Stimulated activated naive B cell treated with anti-CD40 and anti-IgM and Interleukin-4, amounts not matched to agents 10 μg/mL and 1 μg/mL and 100 μg/mL, for 72 hours (primary cell): Measurements from ENCODE around the gene CYSRT1.

ENCODE experiments used
- ATAC-seq, 2 donors: fragments of 150-1000 bp; cut with Tn5 transposase; replicated peaks; 2 replicates each; pipeline ENCODE4 v1.10.0; 2021; ENCODE audit warnings: moderate library complexity in 1 of 2
- DNase-seq: peaks from one replicate; pipeline ENCODE4 v3.0.0; 2021
- H3K27ac Mint-ChIP-seq: one replicate; pipeline ENCODE4 v1.8.0; 2022; ENCODE audit warnings: mild to moderate bottlenecking, mixed read lengths
- H3K27me3 Mint-ChIP-seq, 2 donors: one replicate each; pipeline ENCODE4 v1.8.0; 2022; ENCODE audit warnings: mixed read lengths in 2 of 2
- H3K36me3 Mint-ChIP-seq, 2 donors: one replicate each; pipeline ENCODE4 v1.8.0; 2022; ENCODE audit warnings: mixed read lengths in 2 of 2, mild to moderate bottlenecking in 1 of 2
- H3K4me1 Mint-ChIP-seq, 2 donors: one replicate each; pipeline ENCODE4 v1.8.0; 2022; ENCODE audit warnings: mixed read lengths in 2 of 2, mild to moderate bottlenecking in 1 of 2
- H3K4me3 Mint-ChIP-seq, 2 donors: one replicate each; pipeline ENCODE4 v1.8.0; 2022; ENCODE audit warnings: mild to moderate bottlenecking in 2 of 2, mixed read lengths in 2 of 2, moderate library complexity in 1 of 2
- H3K9me3 Mint-ChIP-seq, 2 donors: one replicate each; pipeline ENCODE4 v1.8.0; 2022; ENCODE audit warnings: mixed read lengths in 2 of 2, mild to moderate bottlenecking in 1 of 2

CYSRT1 gene, protein sequence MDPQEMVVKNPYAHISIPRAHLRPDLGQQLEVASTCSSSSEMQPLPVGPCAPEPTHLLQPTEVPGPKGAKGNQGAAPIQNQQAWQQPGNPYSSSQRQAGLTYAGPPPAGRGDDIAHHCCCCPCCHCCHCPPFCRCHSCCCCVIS

DNA sequence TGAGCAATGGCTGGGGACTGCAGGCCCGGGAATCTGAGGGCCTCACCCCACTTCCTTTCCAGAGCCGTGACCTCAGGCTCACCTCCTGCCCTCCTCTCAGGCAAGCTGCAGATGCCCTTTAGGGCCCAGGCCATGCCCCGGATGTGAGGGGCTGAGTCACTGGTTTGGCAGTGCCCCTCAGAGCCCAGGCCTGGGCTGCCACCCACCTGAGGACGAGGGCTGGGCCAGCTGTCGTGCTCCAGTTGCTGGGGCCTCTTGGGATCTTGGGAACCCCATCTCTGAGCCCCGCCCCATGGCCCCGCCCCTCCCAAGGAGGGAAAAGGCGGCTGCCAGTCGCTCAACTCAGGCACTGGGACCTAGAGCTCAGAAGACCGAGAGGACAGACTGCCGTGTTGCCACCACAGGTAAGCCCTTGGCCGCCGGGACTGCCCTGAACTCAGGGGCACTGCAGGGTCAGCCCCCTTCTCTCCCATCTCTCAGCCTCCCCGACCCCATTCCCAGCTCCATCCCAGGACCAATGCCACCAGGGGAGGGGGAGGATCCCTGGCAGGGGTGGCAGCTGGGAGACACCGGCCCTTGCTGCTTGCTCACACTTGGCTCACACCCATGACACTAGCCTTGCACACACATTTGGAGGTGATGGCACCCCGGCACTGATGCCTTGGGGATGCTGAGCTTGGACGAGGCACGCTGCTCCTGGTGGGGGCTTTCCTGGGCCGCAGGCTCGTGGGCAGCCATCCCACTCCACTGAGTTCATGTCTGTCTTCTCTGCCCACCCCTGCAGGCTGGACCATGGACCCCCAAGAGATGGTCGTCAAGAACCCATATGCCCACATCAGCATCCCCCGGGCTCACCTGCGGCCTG lies at the start of gene CYSRT1:
CYSRT1 (plus strand) TSS at position 345 of the 865 bp plus-strand sequence; CDS start at position 793, 448 bp downstream.
- no peaks in the 10 kb centered on the region for H3K36me3 Mint-ChIP-seq
- no peaks in the 10 kb centered on the region for H3K9me3 Mint-ChIP-seq
- peak within 1 kb of the TSS; percentile 83 to 92 for H3K4me3 Mint-ChIP-seq
- ATAC-seq = no peak
- peaks cover 14 to 30% of the 10 kb centered on the region in 2 donors for H3K4me1 Mint-ChIP-seq
- H3K27ac Mint-ChIP-seq = peak within 1 kb of the TSS; percentile 91
- peaks cover 12 to 18% of the 10 kb centered on the region in 2 donors for H3K27me3 Mint-ChIP-seq
- DNase-seq = no peak

GRCh38 chr9:137175345-137175961 lies 49.5 kb upstream of the CYSRT1 start:
- H3K27ac Mint-ChIP-seq = no peak overlapping the region
- ATAC-seq (no peak), DNase-seq (no peak)
- no peaks in the 10 kb centered on the region for H3K9me3 Mint-ChIP-seq
- H3K27me3 Mint-ChIP-seq = peaks cover 11 to 13% of the 10 kb centered on the region in 2 donors
- H3K4me3 Mint-ChIP-seq = no peak overlapping the region
- H3K36me3 Mint-ChIP-seq = peaks cover 19 to 23% of the 10 kb centered on the region in 2 donors
- H3K4me1 Mint-ChIP-seq = peaks cover 7 to 18% of the 10 kb centered on the region in 2 donors

DNA sequence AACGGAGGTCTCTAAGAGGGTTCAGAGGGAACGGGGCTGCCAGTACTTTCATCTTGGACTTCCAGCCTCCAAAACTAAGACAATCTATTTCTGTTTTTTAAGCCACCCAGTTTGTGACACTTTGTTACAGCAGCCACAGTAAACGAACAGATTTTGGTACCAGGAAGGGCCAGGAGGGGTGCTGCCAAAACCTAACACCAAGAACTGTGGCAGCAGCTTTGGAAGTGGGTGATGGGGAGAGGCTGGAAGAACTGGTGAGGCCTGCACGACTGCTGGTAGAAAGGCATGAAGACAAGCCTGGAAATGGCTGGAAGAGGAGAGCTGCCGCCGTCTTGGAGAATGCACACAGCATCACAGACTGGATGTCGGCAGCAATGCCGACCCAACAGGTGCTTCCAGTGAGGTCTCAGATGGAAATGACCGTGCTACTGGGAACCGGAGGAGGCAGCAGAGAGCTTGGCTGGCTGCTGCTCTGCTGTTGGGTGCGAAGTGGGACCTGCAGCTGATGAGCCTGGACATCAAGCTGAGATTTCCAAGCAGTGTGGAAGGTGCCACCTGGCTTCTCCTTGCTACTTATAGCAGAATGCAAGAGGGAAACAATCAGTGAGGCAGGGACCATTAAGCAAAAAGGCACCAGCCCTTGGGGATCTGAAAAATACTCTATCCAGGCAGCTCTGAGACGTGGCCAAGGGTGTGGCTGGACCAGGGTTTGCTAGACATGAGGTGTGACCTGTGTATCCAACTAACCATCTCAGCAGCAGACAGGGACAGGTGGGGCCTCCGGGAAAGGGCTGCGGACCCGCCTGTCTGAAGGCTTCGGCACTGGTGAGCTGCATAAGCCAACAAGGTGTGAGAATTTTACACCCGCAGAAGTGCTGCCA lies 48.4 kb upstream of the CYSRT1 start:
- DNase-seq (no peak), ATAC-seq (peak; percentile 61 to 72)
- peak overlapping the region; percentile 71 for H3K27ac Mint-ChIP-seq
- H3K4me1 Mint-ChIP-seq = peaks cover 5 to 11% of the 10 kb centered on the region in 2 donors
- no peak overlapping the region for H3K4me3 Mint-ChIP-seq
- H3K9me3 Mint-ChIP-seq = no peaks in the 10 kb centered on the region
- H3K36me3 Mint-ChIP-seq = peaks cover 19 to 29% of the 10 kb centered on the region in 2 donors
- peaks cover 2 to 7% of the 10 kb centered on the region in 2 donors for H3K27me3 Mint-ChIP-seq

- H3K4me1 Mint-ChIP-seq = peaks cover 2 to 6% of the 10 kb centered on the region in 2 donors
- H3K27ac Mint-ChIP-seq = no peak overlapping the region
- peaks cover 26 to 41% of the 10 kb centered on the region in 2 donors for H3K36me3 Mint-ChIP-seq
- DNase-seq (no peak), ATAC-seq (no peak)
- peaks cover 0 to 1% of the 10 kb centered on the region in 2 donors for H3K27me3 Mint-ChIP-seq
- H3K4me3 Mint-ChIP-seq = no peak overlapping the region
- no peaks in the 10 kb centered on the region for H3K9me3 Mint-ChIP-seq
Observed at GRCh38 chr9:137178201-137178938, 46.6 kb upstream of the CYSRT1 start.

- no peaks in the 10 kb centered on the region for H3K27me3 Mint-ChIP-seq
- H3K4me1 Mint-ChIP-seq = peaks cover 2 to 9% of the 10 kb centered on the region in 2 donors
- no peak for DNase-seq
- no peaks in the 10 kb centered on the region for H3K9me3 Mint-ChIP-seq
- peaks cover 33 to 48% of the 10 kb centered on the region in 2 donors for H3K36me3 Mint-ChIP-seq
- ATAC-seq = no peak
- H3K4me3 Mint-ChIP-seq = no peak overlapping the region
- no peak overlapping the region for H3K27ac Mint-ChIP-seq
Observed at GRCh38 chr9:137178939-137179630, 45.9 kb upstream of the CYSRT1 start.

GRCh38 chr9:137179761-137180160 lies 45.2 kb upstream of the CYSRT1 start:
- no peak for DNase-seq
- ATAC-seq = no peak
- no peak overlapping the region for H3K27ac Mint-ChIP-seq
- H3K36me3 Mint-ChIP-seq = peaks cover 37 to 55% of the 10 kb centered on the region in 2 donors
- no peaks in the 10 kb centered on the region for H3K27me3 Mint-ChIP-seq
- H3K4me1 Mint-ChIP-seq = peaks cover 8 to 15% of the 10 kb centered on the region in 2 donors
- H3K4me3 Mint-ChIP-seq = no peak overlapping the region
- no peaks in the 10 kb centered on the region for H3K9me3 Mint-ChIP-seq

GRCh38 chr9:137180491-137180890 lies 44.5 kb upstream of the CYSRT1 start:
- H3K9me3 Mint-ChIP-seq = no peaks in the 10 kb centered on the region
- H3K4me3 Mint-ChIP-seq = no peak overlapping the region
- H3K36me3 Mint-ChIP-seq = peaks cover 37 to 58% of the 10 kb centered on the region in 2 donors
- H3K4me1 Mint-ChIP-seq = peaks cover 10 to 19% of the 10 kb centered on the region in 2 donors
- no peak for DNase-seq
- ATAC-seq = no peak
- H3K27ac Mint-ChIP-seq = no peak overlapping the region
- H3K27me3 Mint-ChIP-seq = no peaks in the 10 kb centered on the region

DNA sequence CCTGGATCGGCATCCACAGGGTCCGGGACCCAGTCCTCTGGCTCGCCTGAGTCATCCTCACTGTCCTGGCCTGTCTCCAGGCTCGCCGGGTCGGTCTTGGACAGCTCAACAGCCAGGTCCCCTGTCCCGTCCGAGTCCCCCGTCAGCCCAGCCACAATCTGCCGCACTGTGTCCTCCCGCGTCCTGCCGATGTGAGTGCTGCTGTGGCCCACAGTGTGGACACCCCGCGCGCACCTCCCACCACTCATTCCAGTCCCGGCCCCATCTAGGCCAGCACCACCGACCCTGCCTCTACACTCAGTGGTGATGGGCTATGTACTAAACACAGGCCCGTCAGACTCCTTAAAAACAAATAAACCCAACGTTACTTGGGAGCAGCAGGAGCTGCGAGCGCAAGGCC lies 43.3 kb upstream of the CYSRT1 start:
- no peak for DNase-seq
- Mint-ChIP-seq H3K27me3 (no peaks in the 10 kb centered on the region), H3K36me3 (peaks cover 35 to 60% of the 10 kb centered on the region in 2 donors), H3K27ac (no peak overlapping the region), H3K9me3 (no peaks in the 10 kb centered on the region), H3K4me3 (no peak overlapping the region), H3K4me1 (peaks cover 12 to 24% of the 10 kb centered on the region in 2 donors)
- no peak for ATAC-seq

DNA sequence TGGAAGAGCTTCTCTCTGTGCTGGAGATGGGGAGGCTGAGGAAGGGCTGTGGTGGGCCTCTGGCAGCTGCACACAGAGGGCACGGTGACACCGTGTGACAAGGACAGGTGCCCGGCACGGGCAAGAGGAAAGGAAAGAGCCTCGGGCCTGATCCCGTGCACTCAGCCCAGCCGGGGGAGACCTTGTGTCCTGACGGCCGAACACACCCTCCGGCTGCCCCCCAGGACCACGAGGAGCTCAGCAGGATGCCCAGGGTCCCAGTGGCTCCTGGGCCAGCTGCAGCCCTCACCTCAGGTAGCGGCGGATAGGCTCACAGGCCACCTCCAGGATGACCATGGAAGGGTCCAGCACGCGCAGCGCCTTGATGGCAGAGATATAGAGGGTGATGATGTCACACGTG lies 42.1 kb upstream of the CYSRT1 start:
- Mint-ChIP-seq H3K4me3 (no peak overlapping the region), H3K36me3 (peaks cover 33 to 58% of the 10 kb centered on the region in 2 donors), H3K9me3 (no peaks in the 10 kb centered on the region), H3K27ac (no peak overlapping the region), H3K27me3 (no peaks in the 10 kb centered on the region), H3K4me1 (peaks cover 20 to 36% of the 10 kb centered on the region in 2 donors)
- ATAC-seq = no peak
- DNase-seq = no peak

DNA sequence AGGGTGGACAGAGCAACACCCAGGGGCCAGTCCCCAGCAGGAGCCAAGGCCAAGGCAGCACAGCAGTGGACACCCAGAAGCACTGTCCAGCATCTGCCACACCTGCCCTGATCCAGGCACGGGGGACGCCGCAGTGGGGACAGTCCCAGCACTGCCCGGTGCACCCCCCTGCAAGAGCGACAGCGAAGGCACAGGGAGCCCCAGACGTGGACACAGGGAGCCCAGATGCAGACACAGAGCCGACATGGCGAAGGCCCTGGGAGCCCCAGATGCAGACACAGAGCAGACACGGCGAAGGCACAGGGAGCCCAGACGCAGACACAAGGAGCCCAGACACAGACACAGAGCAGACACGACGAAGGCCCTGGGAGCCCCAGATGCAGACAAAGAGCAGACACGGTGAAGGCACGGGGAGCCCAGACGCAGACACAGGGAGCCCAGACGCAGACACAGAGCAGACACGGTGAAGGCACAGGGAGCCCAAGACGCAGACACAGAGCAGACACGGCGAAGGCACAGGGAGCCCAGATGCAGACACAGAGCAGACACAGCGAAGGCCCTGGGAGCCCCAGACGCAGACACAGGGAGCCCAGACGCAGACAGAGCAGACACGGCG lies 40.9 kb upstream of the CYSRT1 start:
- no peak for DNase-seq
- Mint-ChIP-seq H3K36me3 (peaks cover 31 to 56% of the 10 kb centered on the region in 2 donors), H3K27me3 (no peaks in the 10 kb centered on the region), H3K9me3 (no peaks in the 10 kb centered on the region), H3K4me3 (no peak overlapping the region), H3K4me1 (peaks cover 23 to 44% of the 10 kb centered on the region in 2 donors), H3K27ac (no peak overlapping the region)
- ATAC-seq = no peak

- DNase-seq = no peak
- peaks cover 28 to 53% of the 10 kb centered on the region in 2 donors for H3K4me1 Mint-ChIP-seq
- no peak for ATAC-seq
- no peak overlapping the region for H3K4me3 Mint-ChIP-seq
- H3K27ac Mint-ChIP-seq = no peak overlapping the region
- H3K36me3 Mint-ChIP-seq = peaks cover 26 to 52% of the 10 kb centered on the region in 2 donors
- no peaks in the 10 kb centered on the region for H3K9me3 Mint-ChIP-seq
- H3K27me3 Mint-ChIP-seq = no peaks in the 10 kb centered on the region
Observed at GRCh38 chr9:137184881-137185660, 39.9 kb upstream of the CYSRT1 start.

DNA sequence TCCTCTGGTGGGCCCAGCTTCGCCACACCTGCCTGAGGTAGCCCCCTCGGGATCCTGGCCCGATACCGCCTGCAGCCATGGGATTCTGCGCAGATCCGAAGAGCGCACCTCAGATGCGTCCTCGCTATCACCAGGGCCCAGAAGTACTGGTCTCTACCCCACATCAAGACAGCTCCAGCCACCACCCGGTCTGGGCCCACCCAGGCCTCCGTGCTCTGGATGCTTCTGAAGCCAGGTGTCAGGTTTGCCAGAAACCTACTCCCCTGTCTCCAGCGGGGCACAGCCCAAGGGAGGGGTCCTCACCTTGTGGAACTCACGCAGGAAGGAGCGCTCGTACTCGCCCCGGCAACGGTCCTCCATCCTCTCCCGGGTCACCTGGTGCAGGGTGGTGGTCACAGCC lies 39.1 kb upstream of the CYSRT1 start:
- Mint-ChIP-seq H3K27ac (no peak overlapping the region), H3K27me3 (no peaks in the 10 kb centered on the region), H3K4me3 (no peak overlapping the region), H3K9me3 (no peaks in the 10 kb centered on the region), H3K36me3 (peaks cover 25 to 52% of the 10 kb centered on the region in 2 donors), H3K4me1 (peaks cover 33 to 62% of the 10 kb centered on the region in 2 donors)
- ATAC-seq = no peak
- DNase-seq = no peak
